SK-N-SH (cell line): ENCODE measurements around the gene PEPD. TPM values are rescaled to one million over a fixed set of nuclear protein-coding genes. Genes with fewer than 3 reads are reported as not detected.

Experiments used
- CTCF ChIA-PET: fragments of 300-600, 350-600 bp; formaldehyde crosslinking; extraction: SDS; loops from one replicate; lab custom pipeline; 2021; lab: Yijun Ruan, JAX
- POLR2A ChIA-PET: fragments of 350-600 bp; sonication (Branson Sonifier 250); formaldehyde crosslinking; extraction: SDS; loops from one replicate; lab custom pipeline; 2020; ENCODE audit warnings: antibody characterized with exemption, inconsistent platforms; lab: Yijun Ruan, JAX
- DNase-seq: peaks from one replicate; pipeline ENCODE4 v3.0.0; 2012
- H2AFZ ChIP-seq: fragments of 200-600 bp; sonication (generic); 2 replicates; pipeline ENCODE4 v1.8.1; 2016; ENCODE audit warnings: antibody characterized with exemption, mild to moderate bottlenecking, low read depth
- H3F3A ChIP-seq: fragments of 200-600 bp; sonication (generic); replicated peaks from 2 replicates; pipeline ENCODE3; 2016; ENCODE audit warnings: antibody characterized with exemption, mild to moderate bottlenecking; ENCODE audit not compliant: insufficient read depth
- H3K27ac ChIP-seq, 2 experiments: fragments of 200-500 bp in 1 of 2; fragments of 200-600 bp in 1 of 2; sonication (Bioruptor generic) in 1 of 2; sonication (generic), shearing (Covaris generic) in 1 of 2; 2 replicates each; pipeline versions ENCODE4 v1.5.1 to v1.6.1; 2014 to 2016; ENCODE audit warnings: low read depth in 2 of 2, inconsistent platforms in 1 of 2, low read length in 1 of 2, mild to moderate bottlenecking in 1 of 2, mixed read lengths in 1 of 2
- H3K27me3 ChIP-seq: fragments of 200-600 bp; sonication (generic), shearing (Covaris generic); 2 replicates; pipeline ENCODE4 v1.6.1; 2016; ENCODE audit warnings: mixed run types; ENCODE audit not compliant: insufficient read depth
- H3K36me3 ChIP-seq, 2 experiments: fragments of 200-500 bp in 1 of 2; fragments of 200-600 bp in 1 of 2; sonication (Bioruptor generic) in 1 of 2; sonication (generic) in 1 of 2; replicated peaks in 1 of 2; 2 replicates each; pipeline versions ENCODE3 to v1.5.1; 2014 to 2016; ENCODE audit warnings: low read length in 1 of 2, mild to moderate bottlenecking in 1 of 2; ENCODE audit not compliant: insufficient read depth in 2 of 2, control insufficient read depth in 1 of 2
- H3K4me1 ChIP-seq, 2 experiments: fragments of 200-500 bp in 1 of 2; fragments of 200-600 bp in 1 of 2; sonication (Bioruptor generic) in 1 of 2; sonication (generic), shearing (Covaris generic) in 1 of 2; 2 replicates each; pipeline versions ENCODE4 v1.5.1 to v1.6.1; 2014 to 2016; ENCODE audit warnings: low read depth in 1 of 2, low read length in 1 of 2, mixed run types in 1 of 2; ENCODE audit not compliant: insufficient read depth in 2 of 2, control insufficient read depth in 1 of 2
- H3K4me2 ChIP-seq: fragments of 200-600 bp; sonication (generic), shearing (Covaris generic); 2 replicates; pipeline ENCODE4 v1.6.1; 2017; ENCODE audit warnings: mixed run types
- H3K4me3 ChIP-seq, 2 experiments: fragments of 200-500 bp in 1 of 2; fragments of 200-600 bp in 1 of 2; sonication (Bioruptor generic) in 1 of 2; sonication (generic), shearing (Covaris generic) in 1 of 2; 2 replicates each; pipeline versions ENCODE4 v1.5.1 to v1.8.1; 2014 to 2016; ENCODE audit warnings: low read depth in 2 of 2, inconsistent platforms in 1 of 2, low read length in 1 of 2, mild to moderate bottlenecking in 1 of 2, mixed read lengths in 1 of 2, moderate library complexity in 1 of 2
- H3K79me2 ChIP-seq: fragments of 200-600 bp; sonication (generic); 2 replicates; pipeline ENCODE4 v1.8.1; 2017; ENCODE audit warnings: mild to moderate bottlenecking; ENCODE audit not compliant: insufficient read depth
- H3K9ac ChIP-seq: fragments of 200-600 bp; sonication (generic); 2 replicates; pipeline ENCODE4 v1.6.1; 2017; ENCODE audit warnings: mixed run types
- H3K9me2 ChIP-seq: fragments of 200-600 bp; sonication (generic); 2 replicates; pipeline ENCODE4 v1.6.1; 2017; ENCODE audit warnings: mixed run types
- H3K9me3 ChIP-seq: fragments of 200-600 bp; sonication (generic); 2 replicates; pipeline ENCODE4 v1.6.1; 2017; ENCODE audit warnings: mixed run types, mild to moderate bottlenecking, moderate library complexity
- H4K20me1 ChIP-seq: fragments of 200-600 bp; sonication (generic); 2 replicates; pipeline ENCODE4 v1.6.1; 2017; ENCODE audit warnings: mild to moderate bottlenecking, mixed run types; ENCODE audit not compliant: insufficient read depth
- CHD2 ChIP-seq: fragments of 150-350 bp; IDR thresholded peaks from 2 replicates; pipeline ENCODE4 v1.6.1; 2018; ENCODE audit warnings: low read length; ENCODE audit not compliant: partially characterized antibody
- EP300 ChIP-seq, 2 experiments: IDR thresholded peaks; 2 replicates each; pipeline versions ENCODE4 v1.4.0 to v1.6.1; 2012; ENCODE audit warnings: borderline replicate concordance in 1 of 2, low read depth in 1 of 2, low read length in 1 of 2
- FOSL2 ChIP-seq: IDR thresholded peaks from 2 replicates; pipeline ENCODE4 v1.4.0; 2012; ENCODE audit warnings: low read depth, mild to moderate bottlenecking, moderate library complexity, borderline replicate concordance
- FOXM1 ChIP-seq: IDR thresholded peaks from 2 replicates; pipeline ENCODE4 v1.4.0; 2012; ENCODE audit warnings: low read depth, mild to moderate bottlenecking
- GATA2 ChIP-seq: sonication (generic); formaldehyde crosslinking; IDR thresholded peaks from 2 replicates; pipeline ENCODE4 v1.5.0; 2020; ENCODE audit warnings: mild to moderate bottlenecking, missing genetic modification reagents
- MAX ChIP-seq: IDR thresholded peaks from 2 replicates; pipeline ENCODE4 v1.4.0; 2012; ENCODE audit warnings: low read depth
- NFIC ChIP-seq: IDR thresholded peaks from 2 replicates; pipeline ENCODE4 v1.4.0; 2012; ENCODE audit warnings: borderline replicate concordance
- POLR2AphosphoS5 ChIP-seq: IDR thresholded peaks from 2 replicates; pipeline ENCODE4 v1.6.1; 2012; ENCODE audit warnings: low read depth, low read length
- RXRA ChIP-seq: IDR thresholded peaks from 2 replicates; pipeline ENCODE4 v1.4.0; 2012; ENCODE audit warnings: low read depth, mild to moderate bottlenecking, borderline replicate concordance
- SIN3A ChIP-seq: IDR thresholded peaks from 2 replicates; pipeline ENCODE4 v1.6.1; 2012; ENCODE audit warnings: low read depth, mild to moderate bottlenecking, low read length, moderate library complexity, borderline replicate concordance
- TCF12 ChIP-seq: IDR thresholded peaks from 2 replicates; pipeline ENCODE4 v1.4.0; 2012
- YY1 ChIP-seq: IDR thresholded peaks from 2 replicates; pipeline ENCODE4 v1.4.0; 2012; ENCODE audit warnings: low read depth, mild to moderate bottlenecking
- ZBTB33 ChIP-seq: IDR thresholded peaks from 2 replicates; pipeline ENCODE4 v1.4.0; 2012; ENCODE audit warnings: low read depth, borderline replicate concordance
- WGBS: methylation state at CpG from one replicate; pipeline ENCODE4 v1.1.6; 2017; ENCODE audit warnings: low lambda C conversion rate; 5-methylcytosine and 5-hydroxymethylcytosine counted together
- polyA plus RNA-seq, 3 experiments: library from polyadenylated mRNA; depleted of rRNA; stranded (reverse); fragments of >200 nt; gene quantifications; 2 replicates each; pipeline ENCODE4 v1.2.3, GENCODE V29; 2012
- TF ChIP-seq, protein P1 (sequence below): IDR thresholded peaks from 2 replicates; pipeline ENCODE4; 2012

The PEPD gene
- polyA plus RNA-seq, 1 of the 3 experiments (the other 2 are of a cell fraction), result 88.9 TPM

- no peak for DNase-seq
- 60% methylated on average over 23 of the region's 23 CpGs for WGBS
- CTCF ChIA-PET, result interaction anchor here (1.0 to 1.5 kb wide), 4 partner anchors 21 to 209 kb away, joined by 3 to 4 read pairs (median 4); no protein-coding TSS in a partner anchor
- Histone ChIP-seq H3K27ac (peak overlapping the region; percentile 17 to 83; a peak in 3 of 4 replicates), H2AFZ (no peak overlapping the region), H3K36me3 (peaks cover 4 to 9% of the 10 kb centered on the region in 2 experiments), H3F3A (peaks cover 10% of the 10 kb centered on the region), H4K20me1 (no peaks in the 10 kb centered on the region), H3K27me3 (no peaks in the 10 kb centered on the region), H3K4me3 (no peak overlapping the region; a peak in 1 of 4 replicates), H3K9me2 (no peaks in the 10 kb centered on the region), H3K4me2 (peak overlapping the region; percentile 38), H3K9ac (peak overlapping the region; percentile 52; the same call in 1 of the 2 replicates), H3K79me2 (no peaks in the 10 kb centered on the region), H3K9me3 (no peaks in the 10 kb centered on the region), H3K4me1 (peaks cover 16 to 28% of the 10 kb centered on the region in 2 experiments; a peak in 3 of 4 replicates)
- POLR2A ChIA-PET, result no interaction called here
- TF ChIP-seq TCF12 (peak; percentile 30; the same call in 1 of the 2 replicates), RXRA (peak; percentile 7; the same call in 1 of the 2 replicates), ZBTB33 (no peak), FOXM1 (no peak), MAX (peak; percentile 38; the same call in 1 of the 2 replicates), CHD2 (no peak), POLR2AphosphoS5 (no peak), FOSL2 (peak; percentile 47; the same call in 1 of the 2 replicates)
- TF ChIP-seq, protein P1, sequence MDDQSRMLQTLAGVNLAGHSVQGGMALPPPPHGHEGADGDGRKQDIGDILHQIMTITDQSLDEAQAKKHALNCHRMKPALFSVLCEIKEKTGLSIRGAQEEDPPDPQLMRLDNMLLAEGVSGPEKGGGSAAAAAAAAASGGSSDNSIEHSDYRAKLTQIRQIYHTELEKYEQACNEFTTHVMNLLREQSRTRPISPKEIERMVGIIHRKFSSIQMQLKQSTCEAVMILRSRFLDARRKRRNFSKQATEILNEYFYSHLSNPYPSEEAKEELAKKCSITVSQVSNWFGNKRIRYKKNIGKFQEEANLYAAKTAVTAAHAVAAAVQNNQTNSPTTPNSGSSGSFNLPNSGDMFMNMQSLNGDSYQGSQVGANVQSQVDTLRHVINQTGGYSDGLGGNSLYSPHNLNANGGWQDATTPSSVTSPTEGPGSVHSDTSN, result peak; percentile 45
Measured at GRCh38 chr19:33472691-33473652, 48.6 kb downstream of the PEPD start.

GRCh38 chr19:33472226-33472625 is 49.4 kb downstream of the PEPD start:
- TF ChIP-seq CHD2, result no peak
- no peak for TF ChIP-seq RXRA
- TF ChIP-seq SIN3A, result no peak
- TF ChIP-seq TCF12, result no peak
- no peak for TF ChIP-seq GATA2
- no peak for TF ChIP-seq MAX
- no peak for TF ChIP-seq YY1
- no peak for TF ChIP-seq NFIC
- no peak for TF ChIP-seq EP300 (IDR thresholded peaks at IDR 0.05; ENCODE audit: borderline replicate concordance in 1 of 2, low read depth in 1 of 2, low read length in 1 of 2)
- CTCF ChIA-PET, result interaction anchor here (1.0 to 1.5 kb wide), 3 partner anchors 20 to 209 kb away, joined by 3 to 4 read pairs (median 3); no protein-coding TSS in a partner anchor
- H4K20me1 ChIP-seq, result no peaks in the 10 kb centered on the region
- no peak for DNase-seq
- no peaks in the 10 kb centered on the region for H3K79me2 ChIP-seq
- no peak overlapping the region for H3K4me3 ChIP-seq
- peaks cover 10% of the 10 kb centered on the region for H3F3A ChIP-seq
- POLR2A ChIA-PET, result no interaction called here
- peaks cover 0 to 2% of the 10 kb centered on the region in 2 experiments for H3K36me3 ChIP-seq
- peak overlapping the region; percentile 4 to 57; a peak in 2 of 4 replicates for H3K27ac ChIP-seq
- peaks cover 16 to 28% of the 10 kb centered on the region in 2 experiments; a peak in 3 of 4 replicates for H3K4me1 ChIP-seq
- no peak overlapping the region for H2AFZ ChIP-seq
- no peak overlapping the region for H3K4me2 ChIP-seq
- no peaks in the 10 kb centered on the region for H3K9me2 ChIP-seq
- H3K9me3 ChIP-seq, result no peaks in the 10 kb centered on the region
- H3K9ac ChIP-seq, result no peak overlapping the region
- no peaks in the 10 kb centered on the region for H3K27me3 ChIP-seq
- WGBS, result 90% methylated on average over 4 of the region's 4 CpGs
